Stimulated activated CD8-positive, alpha-beta memory T cell treated with anti-CD3 and anti-CD28 coated beads, Interleukin-15, amount 100 ng/mL, for 1 hour (primary cell): Measurements from ENCODE around the gene FAM72A.
"Not testable (repeated sequence)": the region's sequence is repeated elsewhere in the genome, so short reads cannot be mapped to it uniquely, and the experiment has no call there.

Experiments used
- DNase-seq: peaks from one replicate; pipeline ENCODE4 v3.0.0-alpha.2; 2020; ENCODE audit warnings: low read depth

Gene FAM72A

DNA sequence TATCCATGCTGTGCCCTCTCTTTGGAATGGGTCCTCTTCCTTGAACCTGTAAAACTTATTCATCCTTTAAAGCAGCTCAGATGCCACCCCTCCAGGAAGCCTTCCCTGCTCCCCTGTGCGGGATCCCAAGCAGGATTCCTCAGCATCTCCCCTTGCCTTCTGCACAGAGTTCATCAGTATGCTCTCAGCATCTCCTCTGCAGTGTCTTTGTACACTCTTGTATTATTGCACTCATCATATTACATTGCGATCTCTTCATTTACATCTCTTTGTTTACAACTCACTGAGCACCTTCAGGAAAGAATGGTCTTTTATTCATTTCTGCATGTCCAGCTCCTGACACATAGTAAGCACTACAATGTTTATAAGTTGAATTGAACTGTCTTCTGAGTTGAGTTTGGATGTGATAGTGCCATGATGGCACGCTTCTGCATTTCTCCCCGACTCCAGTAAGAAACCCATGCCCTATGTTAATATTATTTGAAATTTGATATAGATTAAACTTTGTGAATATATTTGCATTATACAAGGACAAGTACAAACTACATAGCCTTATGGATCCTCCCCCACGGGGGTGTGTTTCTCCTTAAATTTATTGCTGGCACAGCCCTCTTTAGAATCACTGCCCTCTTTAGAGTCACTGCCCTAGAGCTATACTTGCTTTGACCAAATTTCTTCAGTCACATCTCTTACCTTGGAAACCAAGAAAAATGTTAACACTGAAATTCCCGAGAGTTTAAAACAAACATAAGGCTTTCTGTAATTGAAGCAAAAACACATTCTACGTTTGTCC, 13.2 kb upstream of the FAM72A start:
- not testable (repeated sequence) for DNase-seq

GRCh38 chr1:206210802-206211201, 8.2 kb upstream of the FAM72A start:
- not testable (repeated sequence) for DNase-seq

- not testable (repeated sequence) for DNase-seq
These were observed 2.9 kb upstream of the FAM72A start for GRCh38 chr1:206205569-206205968.

DNA sequence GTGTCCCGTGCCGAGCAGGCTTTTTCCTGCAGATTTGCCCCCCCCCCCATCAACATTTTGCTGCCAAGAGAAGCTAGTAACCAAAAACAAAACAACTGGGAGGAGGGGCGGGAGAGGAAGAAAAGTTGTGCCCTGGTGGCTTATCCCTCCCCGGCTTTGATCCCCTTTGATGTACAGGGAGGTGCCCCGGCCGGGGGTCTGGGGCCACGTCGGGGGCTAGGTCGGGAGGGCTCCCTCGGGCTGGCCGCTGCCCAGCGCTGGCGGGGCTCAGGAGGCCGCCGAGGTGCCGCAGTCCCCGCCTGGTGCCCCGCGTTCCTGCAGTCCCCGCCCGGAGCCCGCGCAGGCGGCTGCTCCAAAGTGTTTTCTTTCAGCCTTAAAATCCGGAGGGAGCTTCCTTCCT, 2.2 kb upstream of the FAM72A start:
- DNase-seq: not testable (repeated sequence)

DNA sequence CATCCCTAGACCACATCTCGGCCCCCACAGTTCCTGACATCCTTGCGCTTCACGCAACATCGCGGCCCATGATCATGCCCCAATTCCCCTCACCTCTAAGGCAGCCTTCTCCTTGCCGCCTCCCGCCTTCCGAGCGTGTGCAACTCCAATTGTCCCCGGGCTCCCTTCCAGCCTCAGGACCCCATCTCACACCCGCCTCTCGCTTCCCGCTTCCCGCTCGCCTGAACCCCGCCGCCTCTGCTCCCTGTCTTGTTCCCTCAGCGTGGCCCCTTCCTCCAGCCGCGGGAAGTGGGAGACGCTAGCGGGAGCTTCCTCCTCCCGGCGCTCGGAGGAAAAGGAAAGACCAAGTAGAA, 1.5 kb upstream of the FAM72A start:
- not testable (repeated sequence) for DNase-seq

DNA sequence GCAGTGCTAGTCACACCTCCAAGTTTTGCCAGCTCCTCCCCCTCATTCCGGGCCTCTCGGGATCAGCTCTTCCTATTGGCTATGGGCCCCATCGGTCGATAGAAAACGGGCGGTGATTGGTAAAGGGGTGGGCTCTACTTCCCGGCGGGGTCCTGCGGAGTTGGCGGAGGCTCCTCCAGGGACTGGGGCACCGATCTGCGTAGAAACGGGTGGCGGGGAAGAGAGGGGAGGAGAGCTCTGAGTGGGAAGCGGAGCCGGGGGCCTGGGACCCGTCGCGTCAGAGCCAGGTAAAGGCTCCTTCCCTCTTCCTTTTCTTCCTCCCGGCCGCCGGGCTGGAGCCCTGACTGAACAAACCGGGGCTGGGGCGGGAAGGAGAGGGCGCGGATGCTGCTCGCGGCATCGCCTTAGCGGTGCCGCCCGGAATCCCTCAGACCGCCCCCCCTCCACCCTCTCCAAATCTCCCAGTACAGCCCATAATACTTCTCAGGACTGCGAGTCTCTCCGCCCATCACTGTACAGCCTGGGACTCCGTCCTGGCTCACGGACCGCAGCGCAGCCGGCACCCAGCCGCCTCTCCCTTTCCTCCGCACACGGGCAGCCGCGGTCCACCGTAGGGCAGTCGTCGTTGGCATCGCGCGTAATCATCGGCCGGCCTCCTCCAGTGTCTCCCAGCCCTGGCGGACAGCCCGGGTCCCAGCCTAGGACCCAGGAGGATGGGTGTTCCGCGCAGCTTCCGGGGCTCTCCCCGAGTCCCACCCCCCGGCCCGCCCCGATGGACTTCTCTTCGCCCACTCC, 922 bp upstream of the FAM72A start, which contains the start of gene SRGAP2:
Gene SRGAP2, plus strand, starts transcription at position 178 of the 795 bp plus-strand sequence. CDS start 2,430 bp downstream, outside the sequence.
- DNase-seq: not testable (repeated sequence)

DNA sequence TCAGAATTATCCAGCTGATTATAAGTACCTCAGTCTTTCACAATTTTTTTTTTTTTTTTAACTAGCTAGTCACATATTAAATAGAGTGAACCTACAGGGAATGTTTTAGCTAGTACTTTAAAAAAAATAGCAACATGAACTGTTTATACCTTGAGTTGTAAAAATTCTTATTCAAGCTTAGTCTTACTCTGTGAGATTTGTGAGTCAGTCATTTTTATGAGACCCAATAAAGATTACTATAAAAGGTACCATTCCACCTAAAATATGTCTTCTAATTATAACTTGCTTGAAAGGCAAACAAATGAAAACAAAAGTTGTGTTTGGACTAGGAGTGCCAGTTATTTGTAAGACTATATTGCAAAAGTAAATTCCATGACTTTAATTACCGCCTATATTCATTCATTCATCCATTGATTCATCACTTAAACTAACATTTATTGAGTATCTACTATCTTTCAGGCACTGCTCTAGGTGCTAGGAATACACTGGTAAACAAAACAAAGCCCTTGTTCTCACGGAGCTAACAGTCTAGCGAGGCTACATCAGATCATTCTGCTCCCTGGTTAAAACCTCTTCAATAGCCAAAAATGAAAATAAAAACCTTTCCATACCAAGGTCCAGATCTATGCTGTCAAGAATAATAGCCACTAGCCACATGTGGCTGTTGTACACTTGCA, 5.8 kb downstream of the FAM72A start:
- not testable (repeated sequence) for DNase-seq

- DNase-seq: not testable (repeated sequence)
These were observed 7.5 kb downstream of the FAM72A start for GRCh38 chr1:206195182-206195581.

DNA sequence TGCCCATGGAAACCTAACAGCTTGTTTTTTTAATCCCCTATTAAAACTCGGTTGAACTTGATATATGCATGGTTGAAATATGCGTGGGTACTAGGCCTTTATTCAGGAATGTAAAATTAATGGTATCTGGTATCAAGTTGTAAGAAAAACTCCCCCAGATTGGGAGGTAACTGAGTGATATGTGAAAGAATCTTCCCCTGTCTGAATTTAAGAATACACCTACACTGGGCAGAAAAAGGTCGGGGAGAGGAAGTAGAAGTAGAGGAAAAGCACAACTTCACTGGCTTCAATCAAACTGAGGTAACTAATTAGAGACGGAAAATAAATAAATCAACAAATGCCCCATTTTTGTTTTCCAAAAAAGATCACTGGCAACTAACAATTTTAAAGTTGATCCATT, 15.8 kb downstream of the FAM72A start:
- not testable (repeated sequence) for DNase-seq

GRCh38 chr1:206185778-206186177, 16.9 kb downstream of the FAM72A start:
- not testable (repeated sequence) for DNase-seq

DNA sequence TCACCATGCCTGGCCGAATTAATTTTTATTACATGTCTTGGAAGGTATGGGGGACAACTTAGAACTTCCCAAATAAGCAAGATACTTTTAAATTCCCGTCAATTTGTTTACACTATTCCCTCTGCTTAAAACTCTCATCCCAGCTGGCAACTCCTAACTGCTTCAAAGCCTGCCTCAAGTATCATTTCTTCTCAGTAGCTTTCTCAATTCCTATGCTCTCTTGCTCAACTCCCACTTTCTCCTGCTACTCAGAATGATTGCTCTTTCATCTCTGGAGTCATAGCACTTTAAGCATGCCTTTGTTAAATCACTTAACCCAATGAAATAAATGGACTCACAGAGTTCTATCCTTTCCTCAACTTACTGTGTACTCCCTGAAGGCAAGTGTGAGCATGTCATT, 18.9 kb downstream of the FAM72A start:
- not testable (repeated sequence) for DNase-seq

- not testable (repeated sequence) for DNase-seq
These were observed 20.0 kb downstream of the FAM72A start for GRCh38 chr1:206182368-206183317.

DNA sequence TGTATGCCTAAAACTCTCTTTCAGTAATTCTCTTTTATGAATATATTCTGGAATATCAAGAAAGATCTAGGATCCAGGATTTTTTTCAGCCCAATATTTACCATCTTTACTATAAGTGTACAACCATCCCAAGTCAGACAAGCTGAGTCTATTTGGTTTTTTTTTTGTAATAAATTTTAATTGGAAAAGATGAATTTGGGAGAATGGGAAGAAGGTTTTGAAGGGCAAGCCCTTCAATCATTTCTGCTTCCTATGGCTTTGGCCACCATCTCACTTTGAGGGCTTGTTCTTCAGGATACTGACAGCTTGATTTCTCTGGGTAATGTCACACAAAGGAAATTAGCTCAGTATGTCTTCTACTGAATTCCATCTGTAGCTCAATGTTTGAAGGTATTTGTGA, 23.0 kb downstream of the FAM72A start:
- DNase-seq: not testable (repeated sequence)

DNA sequence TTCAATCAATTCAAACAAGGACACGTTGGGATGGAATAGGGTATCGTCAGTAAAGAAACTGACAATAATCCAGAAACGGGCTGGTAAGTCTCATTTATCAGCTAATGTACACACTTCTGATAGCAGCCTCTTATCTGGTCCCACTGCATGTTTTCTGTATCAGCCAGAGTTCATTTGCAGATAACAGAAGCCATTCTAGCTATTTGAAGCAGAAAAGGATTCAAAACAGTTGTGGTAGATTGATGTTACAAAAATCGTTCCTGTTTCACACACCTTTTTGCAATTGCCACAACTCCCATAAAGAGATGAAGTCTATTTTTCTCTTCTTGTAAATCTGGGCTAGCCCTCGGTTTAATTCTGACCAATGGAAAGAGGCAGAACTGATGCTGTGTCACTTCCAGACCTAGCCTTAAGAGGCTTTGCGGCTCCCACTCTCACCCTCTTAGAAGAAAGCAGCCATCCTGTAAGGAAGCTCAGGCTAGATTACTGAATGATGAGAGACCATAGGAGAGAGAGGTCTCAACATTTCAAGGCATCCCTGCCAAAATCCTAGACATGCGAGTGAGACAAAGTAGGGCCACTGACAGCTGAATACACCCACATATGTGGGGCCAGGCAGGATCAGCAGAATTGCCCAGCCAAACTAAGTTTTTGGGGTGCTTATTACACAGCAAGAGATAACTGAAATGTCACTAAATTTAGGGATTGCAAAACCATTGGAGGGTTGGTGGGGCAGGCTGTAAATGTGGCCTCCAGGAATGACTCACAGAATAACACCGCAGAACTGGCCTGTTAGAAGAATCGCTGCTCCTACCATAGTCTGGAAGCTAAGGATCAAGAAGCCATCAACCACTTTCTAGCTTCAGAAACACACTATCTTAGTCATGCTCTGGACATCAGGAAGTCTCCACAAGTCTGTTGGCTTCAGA, 24.3 kb downstream of the FAM72A start:
- not testable (repeated sequence) for DNase-seq

GRCh38 chr1:206176114-206176502, 26.5 kb downstream of the FAM72A start:
- not testable (repeated sequence) for DNase-seq

- not testable (repeated sequence) for DNase-seq
These were observed 27.1 kb downstream of the FAM72A start for GRCh38 chr1:206175459-206176113.

DNA sequence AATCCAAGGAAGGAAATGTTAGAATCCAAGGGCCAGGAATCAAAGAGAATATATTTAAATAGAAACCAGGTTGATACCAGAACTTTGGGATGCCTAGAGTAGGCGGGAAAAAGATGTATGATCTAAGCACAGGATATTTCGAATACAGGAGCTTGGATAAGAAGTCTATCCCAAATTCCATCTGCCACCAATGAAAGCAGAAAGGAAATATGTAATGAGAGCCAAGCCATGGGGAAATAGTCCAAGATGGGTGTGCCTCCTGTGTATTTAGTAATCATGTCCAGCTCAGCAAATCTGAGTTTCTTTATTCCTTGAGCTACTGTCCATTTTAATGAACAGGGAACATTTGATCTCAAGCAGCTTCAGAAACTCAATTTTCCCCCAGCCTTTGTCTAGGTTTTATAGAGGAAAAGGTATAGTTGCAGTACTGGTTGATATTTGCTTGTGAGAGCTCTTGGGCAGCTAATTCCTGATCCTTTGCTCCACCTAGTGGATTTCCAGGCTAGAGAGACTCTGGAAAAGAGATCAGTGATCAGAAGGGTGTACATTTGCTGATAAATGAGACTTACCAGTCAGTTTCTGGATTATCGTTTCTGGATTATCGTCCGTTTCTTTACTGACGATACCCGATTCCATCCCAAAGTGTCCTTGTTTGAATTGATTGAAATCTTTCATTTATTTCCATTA, 28.3 kb downstream of the FAM72A start:
- DNase-seq: not testable (repeated sequence)

DNA sequence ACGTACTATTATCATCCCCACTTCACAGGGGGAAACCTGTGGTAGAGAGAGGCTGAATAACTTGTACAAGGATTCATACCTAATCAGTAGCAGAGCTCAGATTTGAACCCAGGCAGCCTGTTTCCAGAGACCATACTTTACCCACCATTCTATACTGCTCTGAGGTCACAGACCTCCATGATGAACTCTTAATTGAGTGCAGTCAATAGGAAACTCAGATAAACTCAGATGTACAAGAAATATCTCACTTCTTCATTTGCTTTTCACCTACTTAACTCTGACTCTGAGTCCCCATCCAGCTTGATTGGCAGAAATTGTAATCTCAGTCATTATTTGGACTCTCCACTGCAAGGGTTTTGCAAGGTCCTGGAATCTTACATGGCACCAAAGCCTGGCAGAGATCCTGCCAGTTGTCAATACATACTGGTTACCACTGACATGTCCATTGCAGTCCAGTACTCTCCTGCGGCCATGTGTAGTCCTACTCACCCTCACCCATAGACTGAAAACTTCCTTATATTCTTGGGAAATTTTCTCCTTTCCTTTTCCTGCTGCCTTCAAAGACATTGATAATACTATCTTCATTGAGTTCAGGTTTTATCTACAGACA, 29.4 kb downstream of the FAM72A start:
- not testable (repeated sequence) for DNase-seq

DNA sequence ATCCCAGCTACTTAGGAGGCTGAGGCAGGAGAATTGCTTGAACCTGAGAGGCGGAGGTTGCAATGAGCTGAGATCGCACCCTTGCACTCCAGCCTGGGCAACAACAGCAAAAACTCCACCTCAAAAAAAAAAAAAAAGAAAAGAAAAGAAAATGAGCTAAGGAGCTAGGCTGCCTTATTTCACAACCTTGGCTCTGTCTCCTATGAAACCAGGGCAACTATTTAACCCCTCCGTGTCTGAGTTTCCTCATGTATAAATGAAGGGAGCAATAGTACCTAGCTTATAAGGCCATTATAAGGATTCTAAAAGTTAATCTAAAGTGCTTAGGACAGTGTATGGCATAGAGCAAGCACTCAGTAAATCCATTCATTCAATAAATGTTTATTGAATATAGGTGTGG, 32.8 kb downstream of the FAM72A start:
- not testable (repeated sequence) for DNase-seq
